ENCODE measurements around the gene MMP15.
"Not testable (repeated sequence)": the region's sequence is repeated elsewhere in the genome, so short reads cannot be mapped to it uniquely, and the experiment has no call there.

MMP15 gene

DNA sequence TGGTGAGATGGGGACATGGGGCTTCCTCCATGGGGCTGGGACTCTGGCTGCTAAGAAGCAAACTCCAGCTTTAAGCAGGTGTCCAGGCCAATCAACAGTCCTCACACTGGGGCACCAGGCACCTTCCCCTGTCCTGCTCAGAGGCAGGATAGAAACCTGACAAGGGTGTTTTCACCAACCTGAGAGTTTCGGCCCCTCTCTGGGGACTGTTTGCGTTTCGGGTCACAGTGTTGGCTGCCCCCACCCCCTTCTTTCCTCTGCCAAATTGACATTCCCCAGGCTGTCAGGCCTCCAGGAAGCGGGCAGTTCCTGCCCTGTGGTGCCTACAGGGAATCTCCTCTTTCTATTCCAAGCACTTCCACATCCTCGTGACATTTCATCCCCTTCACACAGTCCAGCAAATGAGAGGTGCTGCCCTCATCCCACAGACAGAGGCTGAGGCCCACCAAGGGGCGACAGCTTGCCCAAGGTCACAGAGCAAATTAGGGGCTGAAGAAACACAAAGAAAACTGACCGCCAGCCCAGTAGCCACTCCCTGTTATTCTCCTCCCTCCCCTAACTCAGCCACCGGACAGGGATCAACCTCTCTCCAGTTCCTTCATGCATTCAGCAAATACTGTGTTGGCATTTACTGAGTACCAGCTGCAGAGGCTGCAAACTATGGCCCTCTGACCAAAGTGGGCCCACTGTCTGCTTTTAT is 38.0 kb downstream of the MMP15 start:
- DNase-seq = no peak
- in situ Hi-C loops (cut with MboI; ENCODE audit: low pct_unique_long_range_greater_than_20kb, low sequenced_read_pairs) = no loop called here

DNA sequence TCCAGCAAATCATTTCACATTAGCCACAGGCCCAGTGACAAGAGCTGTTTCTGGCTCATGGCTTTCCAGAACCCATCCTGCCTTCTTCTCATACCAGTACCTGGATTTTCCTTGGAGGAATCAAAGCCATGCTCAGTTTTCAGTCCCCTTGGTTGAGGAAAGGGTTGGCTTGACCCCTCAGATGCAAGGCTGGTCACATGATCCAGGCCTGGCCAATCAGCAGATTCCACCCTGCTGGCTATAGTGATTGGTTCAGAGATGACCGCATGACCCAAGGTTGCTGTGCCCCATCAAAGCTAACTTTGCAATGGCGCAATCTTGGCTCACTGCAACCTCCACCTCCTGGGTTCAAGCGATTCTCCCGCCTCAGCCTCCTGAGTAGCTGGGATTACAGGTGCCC is 45.0 kb downstream of the MMP15 start:
- in situ Hi-C loops (cut with MboI; ENCODE audit: low pct_unique_long_range_greater_than_20kb, low sequenced_read_pairs) = no loop called here

DNA sequence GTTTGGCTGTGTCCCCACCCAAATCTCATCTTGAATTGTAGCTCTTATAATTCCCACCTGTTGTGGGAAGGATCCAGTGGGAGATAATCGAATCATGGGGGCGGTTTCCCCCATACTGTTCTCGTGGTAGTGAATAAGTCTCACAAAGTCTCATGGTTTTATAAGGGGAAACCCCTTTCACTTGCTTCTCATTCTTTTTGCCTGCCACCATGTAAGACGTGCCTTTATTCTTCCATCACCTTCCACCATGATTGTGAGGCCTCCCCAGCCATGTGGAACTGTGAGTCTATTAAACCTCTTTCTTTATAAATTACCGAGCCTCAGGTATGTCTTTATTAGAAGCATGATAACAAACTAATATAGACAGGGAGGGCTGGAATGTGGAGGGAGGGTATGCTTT is 46.6 kb downstream of the MMP15 start:
- DNase-seq; in situ Hi-C loops (cut with MboI; ENCODE audit: low pct_unique_long_range_greater_than_20kb, low sequenced_read_pairs): not testable (repeated sequence)

More for the DNA sequence above, 45.0 kb downstream of the MMP15 start:
- DNase-seq = no peak

DNA sequence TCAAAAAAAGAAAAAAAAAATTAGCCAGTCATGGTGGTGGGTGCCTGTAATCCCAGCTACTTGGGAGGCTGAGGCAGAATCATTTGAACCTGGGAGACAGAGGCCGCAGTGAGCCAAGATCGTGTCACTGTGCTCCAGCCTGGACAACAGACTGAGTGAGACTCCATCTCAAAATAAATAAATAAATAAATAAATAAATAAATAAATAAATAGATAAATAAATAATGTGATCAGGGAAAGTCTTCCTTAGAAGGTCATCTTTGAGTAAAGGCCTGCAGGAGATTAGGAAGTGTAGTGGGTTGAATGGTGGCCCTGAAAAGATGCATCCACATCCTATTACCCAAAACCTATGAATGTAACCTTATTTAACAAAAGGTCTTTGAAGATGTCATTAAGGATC is 47.5 kb downstream of the MMP15 start:
- in situ Hi-C loops (cut with MboI; ENCODE audit: low pct_unique_long_range_greater_than_20kb, low sequenced_read_pairs); DNase-seq: not testable (repeated sequence)

DNA sequence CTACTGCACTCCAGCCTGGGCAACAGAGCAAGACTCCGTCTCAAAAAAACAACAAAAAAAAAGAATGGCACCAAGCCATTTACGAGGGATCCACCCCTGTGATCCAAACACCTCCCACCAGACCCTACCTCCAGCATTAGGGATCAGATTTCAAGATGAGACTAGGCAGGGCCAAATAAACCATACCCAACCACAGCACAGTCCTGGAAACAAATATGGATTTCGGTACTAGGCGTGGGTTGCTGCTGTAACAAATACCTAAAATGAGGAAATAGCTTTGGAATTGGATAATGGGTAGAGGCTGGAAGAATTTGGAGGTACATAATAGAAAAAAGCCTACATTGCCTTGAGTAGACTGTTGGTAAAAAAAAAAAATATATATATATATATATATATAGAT is 49.1 kb downstream of the MMP15 start:
- in situ Hi-C loops (cut with MboI; ENCODE audit: low pct_unique_long_range_greater_than_20kb, low sequenced_read_pairs) = no loop called here
- no peak for DNase-seq

DNA sequence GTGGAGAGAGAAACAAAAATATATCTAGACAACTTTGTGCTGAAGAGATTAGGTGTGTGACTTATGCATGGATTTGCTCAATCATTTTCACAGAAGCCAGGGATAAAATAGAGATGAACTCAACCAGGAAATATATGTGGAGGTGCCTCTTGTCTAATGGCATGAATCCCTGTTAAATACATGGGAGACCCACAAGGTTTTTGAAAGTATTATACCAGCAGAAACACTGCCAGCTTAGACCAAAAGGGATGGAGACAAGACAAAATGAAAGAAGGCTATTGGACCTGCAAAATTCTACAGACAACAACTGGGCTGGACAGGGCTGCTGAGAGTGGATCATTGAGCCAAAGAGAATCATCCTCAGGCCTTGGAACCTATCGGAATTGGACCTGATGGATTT is 51.0 kb downstream of the MMP15 start:
- in situ Hi-C loops (cut with MboI; ENCODE audit: low pct_unique_long_range_greater_than_20kb, low sequenced_read_pairs) = no loop called here
- no peak for DNase-seq

DNA sequence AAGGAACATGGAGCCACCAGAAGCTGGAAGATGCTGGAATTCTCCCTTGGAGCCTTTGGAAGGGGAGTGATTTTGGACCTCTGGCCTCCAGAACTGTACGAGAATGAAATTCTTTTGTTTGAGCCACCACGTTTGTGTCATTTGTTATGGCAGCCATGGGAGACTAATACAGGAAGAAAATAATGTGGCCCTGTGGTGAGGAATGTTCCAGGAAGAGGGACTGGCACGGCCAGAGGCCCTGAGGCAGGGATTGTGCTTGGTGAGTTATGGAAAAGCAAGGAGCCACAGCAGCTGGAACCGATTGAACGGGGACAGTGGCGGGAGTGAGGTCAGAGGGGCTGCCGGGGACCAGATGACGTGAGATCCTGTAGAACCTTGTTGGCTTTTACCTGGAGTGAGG is 52.2 kb downstream of the MMP15 start:
- DNase-seq = no peak
- in situ Hi-C loops (cut with MboI; ENCODE audit: low pct_unique_long_range_greater_than_20kb, low sequenced_read_pairs) = no loop called here

DNA sequence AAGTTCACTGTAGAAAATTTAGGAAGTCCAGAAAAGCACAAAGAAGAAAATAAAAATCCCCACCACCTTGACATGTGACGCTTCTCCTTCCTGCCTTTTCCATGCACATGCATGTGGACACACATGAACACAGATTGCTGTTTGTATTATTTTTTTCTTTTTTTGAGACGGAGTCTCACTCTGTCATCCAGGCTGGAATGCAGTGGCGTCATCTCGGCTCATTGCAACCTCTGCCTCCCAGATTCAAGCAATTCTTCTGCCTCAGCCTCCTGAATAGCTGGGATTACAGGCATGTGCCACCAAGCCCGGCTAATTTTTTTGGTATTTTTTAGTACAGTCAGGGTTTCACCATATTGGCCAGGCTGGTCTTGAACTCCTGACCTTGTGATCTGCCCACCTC is 55.1 kb downstream of the MMP15 start:
- in situ Hi-C loops (cut with MboI; ENCODE audit: low pct_unique_long_range_greater_than_20kb, low sequenced_read_pairs); DNase-seq: not testable (repeated sequence)

DNA sequence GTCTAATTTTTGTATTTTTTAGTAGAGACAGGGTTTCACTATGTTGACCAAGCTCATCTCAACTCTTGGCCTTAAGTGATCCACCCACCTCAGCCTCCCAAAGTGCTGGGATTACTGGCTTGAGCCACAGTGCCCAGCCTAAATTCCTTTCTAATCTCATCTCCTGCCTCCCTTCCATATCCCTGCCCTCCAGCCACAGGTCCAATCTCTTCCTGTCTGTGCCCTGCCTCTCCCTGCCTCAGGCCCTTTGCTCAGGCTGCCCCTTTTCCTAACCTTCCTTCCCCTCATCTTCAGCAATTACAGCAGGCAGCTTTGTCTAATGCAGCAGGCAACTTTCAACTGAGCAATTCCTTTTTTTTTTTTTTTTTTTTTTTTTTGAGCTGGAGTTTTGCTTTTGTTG is 56.8 kb downstream of the MMP15 start:
- in situ Hi-C loops (cut with MboI; ENCODE audit: low pct_unique_long_range_greater_than_20kb, low sequenced_read_pairs) = no loop called here
- DNase-seq = no peak

DNA sequence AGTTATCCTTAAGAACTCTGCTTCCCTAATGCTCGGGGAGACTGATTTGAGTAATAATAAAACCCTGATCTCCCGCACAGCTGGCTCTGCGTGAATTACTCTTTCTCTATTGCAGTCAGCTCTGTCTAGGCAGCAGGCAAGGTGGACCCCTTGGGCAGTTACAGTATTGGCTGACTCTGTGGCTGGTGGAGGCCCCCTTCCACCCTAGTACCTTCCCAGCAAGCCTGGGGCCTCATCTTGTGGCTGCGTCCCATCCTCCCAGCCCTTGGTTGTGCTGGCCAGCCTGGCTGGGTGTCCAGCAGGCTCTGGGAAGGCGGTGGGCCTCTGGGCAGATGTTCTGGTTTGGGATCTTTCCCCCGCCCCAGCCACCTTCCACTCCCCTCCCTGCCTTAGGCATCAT is 59.1 kb downstream of the MMP15 start:
- in situ Hi-C loops (cut with MboI; ENCODE audit: low pct_unique_long_range_greater_than_20kb, low sequenced_read_pairs) = no loop called here

DNA sequence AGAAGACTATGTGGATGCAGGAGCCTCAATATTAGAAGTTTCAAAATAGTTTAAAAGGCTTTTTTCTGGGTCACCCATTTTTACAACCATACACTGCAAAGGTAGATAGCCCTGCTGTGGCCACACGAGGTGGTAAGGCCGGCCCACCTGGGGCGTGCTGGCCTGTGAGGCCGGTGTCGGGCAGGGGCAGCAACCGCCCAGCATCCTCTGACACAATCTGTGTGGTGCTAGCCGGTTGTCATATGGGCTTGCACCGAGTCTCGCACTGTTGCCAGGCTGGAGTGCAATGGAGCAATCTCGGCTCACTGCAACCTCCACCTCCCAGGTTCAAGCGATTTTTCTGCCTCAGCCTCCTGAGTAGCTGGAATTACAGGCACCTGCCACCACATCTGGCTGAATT is 59.6 kb downstream of the MMP15 start:
- in situ Hi-C loops (cut with MboI; ENCODE audit: low pct_unique_long_range_greater_than_20kb, low sequenced_read_pairs) = no loop called here
- no peak for DNase-seq

More for the DNA sequence above, 59.1 kb downstream of the MMP15 start:
- no peak for DNase-seq

DNA sequence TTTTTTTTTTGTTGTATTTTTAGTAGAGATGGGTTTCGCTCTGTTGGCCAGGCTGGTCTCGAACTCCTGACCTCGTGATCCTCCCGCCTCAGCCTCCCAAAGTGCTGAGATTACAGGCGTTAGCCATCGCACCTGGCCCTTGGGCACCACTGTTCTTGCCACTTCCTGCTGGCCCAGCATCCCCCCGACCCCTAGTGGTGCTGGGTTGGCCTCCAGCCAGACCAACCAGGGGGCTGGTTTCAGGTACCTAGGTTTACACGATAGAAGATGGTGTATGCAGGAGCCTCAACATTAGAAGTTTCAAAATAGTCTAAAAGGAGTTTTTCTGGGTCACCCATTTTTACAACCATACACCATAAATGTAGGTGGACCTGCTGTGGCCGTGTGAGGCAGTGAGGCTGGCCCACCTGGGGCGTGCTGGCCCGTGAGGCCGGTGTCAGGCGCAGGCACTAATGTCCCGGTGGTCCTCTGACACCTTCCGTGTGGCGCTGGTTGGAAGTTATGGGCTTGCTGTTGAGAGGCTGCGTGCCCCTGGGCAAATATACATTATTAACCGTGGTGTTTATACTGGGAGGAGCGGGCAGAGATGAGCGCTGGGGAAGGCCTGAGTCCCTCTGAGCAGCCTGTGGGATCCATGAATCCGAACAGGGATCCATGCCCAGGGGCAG is 60.2 kb downstream of the MMP15 start:
- no peak for DNase-seq
- in situ Hi-C loops (cut with MboI; ENCODE audit: low pct_unique_long_range_greater_than_20kb, low sequenced_read_pairs) = no loop called here

DNA sequence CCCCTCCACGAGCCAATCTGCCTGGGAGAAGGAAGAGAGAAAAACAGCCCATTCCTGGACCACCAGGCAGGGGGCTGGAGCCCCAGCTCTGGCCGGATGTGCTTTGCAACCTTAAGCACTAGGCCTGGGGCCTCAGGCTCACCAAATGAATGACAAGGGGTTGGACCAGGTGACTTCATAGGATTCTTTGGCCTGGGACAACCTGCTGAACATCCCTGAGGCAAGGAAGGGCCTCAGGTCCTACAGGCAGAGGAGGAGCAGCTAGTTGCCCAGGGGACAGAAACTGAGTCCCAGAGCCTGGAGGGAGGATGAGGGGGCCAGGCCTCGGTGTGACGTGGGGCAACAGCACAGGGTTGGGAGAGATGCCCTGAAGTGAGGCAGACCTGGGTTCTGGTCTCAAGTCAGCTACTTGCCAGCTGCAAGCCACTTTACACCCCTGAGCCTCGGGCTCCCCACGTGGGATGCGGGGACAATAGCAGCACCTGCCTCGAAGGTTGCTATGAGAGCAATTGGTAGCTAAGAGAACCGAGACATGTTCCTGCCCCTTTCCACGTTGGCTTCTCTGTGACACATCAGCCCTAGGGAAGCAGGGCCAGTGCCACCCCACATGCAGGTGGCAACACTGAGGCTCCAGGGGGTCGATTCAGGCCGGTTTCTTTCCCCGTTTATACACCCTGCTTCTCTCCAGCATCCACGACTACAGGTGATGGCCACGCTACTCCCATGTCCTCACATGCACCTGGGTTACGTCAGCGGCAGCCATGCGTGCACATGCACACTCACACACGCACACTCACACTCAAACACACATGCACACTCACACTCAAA is 61.0 kb downstream of the MMP15 start:
- no peak for DNase-seq
- in situ Hi-C loops (cut with MboI; ENCODE audit: low pct_unique_long_range_greater_than_20kb, low sequenced_read_pairs) = no loop called here

DNA sequence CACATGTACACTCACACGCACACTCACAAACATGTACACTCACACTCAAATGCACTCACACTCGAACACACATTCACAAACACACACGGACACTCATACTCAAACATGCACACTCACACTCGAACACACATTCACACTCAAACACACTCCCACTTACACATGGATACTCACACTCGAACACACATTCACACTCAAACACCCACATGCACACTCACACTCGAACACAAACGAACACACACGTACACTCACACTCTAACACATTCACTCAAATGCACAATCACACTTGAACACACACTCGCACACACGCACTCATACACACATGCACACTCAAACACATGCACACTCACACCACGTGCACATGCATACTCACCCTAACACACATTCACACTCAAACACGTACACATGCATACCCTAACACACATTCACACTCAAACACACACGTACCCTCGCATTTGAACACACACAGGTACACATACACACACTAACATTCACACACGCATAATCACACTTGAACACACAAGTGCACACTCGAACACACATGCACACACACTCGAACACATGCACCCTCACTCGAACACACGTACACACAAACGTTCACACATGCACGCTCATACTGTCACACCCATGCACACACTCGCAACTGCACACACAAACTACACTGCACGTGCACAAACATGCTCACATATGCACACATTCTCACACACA is 61.8 kb downstream of the MMP15 start:
- in situ Hi-C loops (cut with MboI; ENCODE audit: low pct_unique_long_range_greater_than_20kb, low sequenced_read_pairs) = no loop called here
- no peak for DNase-seq

DNA sequence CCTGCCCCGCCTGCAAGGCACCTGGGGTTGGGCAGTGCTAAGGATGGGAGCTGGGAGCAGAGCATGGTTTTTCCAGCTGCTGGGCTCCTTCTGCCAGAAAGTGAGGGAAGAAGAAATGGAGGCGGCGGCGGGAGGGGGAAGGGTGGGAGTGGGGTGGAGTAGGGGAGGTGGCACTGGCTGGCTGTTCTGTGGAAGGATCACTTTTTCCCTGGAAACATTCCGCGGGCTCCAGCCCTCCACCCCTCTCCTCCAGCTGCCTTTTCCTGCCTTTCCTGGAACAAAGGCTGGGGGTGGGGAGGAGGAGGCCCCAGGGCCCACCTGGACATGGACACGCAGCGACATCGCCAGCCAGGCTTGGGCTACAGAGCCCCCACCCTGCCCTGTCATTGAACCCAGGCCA is 62.5 kb downstream of the MMP15 start:
- no peak for DNase-seq
- in situ Hi-C loops (cut with MboI; ENCODE audit: low pct_unique_long_range_greater_than_20kb, low sequenced_read_pairs) = no loop called here

DNA sequence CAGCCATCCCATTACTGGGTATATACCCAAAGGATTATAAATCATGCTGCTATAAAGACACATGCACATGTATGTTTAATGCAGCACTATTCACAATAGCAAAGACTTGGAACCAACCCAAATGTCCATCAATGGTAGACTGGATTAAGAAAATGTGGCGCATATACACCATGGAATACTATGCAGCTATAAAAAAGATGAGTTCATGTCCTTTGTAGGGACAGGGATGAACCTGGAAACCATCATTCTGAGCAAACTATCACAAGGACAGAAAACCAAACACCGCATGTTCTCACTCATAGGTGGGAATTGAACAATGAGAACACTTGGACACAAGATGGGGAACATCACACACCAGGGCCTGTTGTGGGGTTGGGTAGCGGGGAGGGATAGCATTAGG is 64.8 kb downstream of the MMP15 start:
- DNase-seq; in situ Hi-C loops (cut with MboI; ENCODE audit: low pct_unique_long_range_greater_than_20kb, low sequenced_read_pairs): not testable (repeated sequence)

DNA sequence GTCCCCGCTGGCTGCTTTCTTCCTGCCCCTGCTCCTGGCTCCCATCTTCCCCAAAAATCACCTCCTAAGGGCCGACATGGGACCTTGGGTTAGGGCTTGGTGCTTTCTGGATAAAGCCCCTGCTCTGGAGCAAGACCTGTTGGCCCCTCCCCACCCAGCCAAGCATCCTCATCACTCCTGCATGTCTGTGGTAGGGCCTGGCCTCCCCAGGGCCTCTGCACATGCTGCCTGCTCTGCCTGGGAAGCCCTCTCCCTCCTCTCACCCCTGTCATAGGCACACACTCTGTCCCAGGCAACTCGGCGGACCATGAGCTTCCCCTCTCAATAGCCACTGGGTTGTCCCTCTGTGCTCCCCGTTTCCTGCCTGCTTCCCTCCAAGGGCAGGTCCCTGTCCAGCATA is 68.5 kb downstream of the MMP15 start:
- in situ Hi-C loops (cut with MboI; ENCODE audit: low pct_unique_long_range_greater_than_20kb, low sequenced_read_pairs) = no loop called here
- DNase-seq = no peak

DNA sequence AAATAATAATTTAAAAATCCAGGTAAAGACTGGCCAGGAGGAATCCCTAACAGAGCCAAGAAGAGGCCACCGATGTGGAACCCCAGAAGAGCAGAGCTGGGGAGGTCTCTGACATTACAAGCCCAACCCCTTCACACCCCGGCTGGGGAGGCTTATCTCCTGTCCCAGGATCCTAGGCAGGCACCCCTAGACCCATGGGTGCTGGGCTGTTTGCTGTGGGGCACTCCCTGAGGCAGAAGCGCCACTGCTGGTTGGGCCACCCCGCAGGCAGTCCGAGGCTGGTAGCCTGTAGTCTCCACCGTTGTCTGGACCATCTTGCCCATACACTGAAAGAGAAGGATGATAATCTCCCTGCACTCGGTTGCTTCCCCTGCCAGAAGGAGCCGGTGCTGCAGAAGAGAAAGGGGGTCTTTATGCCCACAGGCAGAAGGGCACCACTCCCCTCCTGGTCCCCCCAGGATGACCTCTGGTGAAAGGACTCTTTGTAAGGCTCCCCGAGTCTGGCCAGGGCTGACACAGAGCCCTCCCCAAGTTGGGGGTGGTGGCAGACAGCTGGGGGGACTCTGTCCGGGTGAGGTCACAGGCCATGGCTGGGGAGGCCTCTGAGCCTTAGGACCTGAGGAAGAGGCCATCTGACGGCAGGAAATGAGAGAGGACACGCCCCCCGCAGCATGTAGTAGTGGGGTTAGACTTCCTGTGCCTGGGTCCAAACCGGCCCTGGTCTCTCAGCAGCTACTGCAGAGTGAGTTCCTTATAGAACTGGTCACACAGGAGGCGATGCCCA is 69.4 kb downstream of the MMP15 start:
- in situ Hi-C loops (cut with MboI; ENCODE audit: low pct_unique_long_range_greater_than_20kb, low sequenced_read_pairs) = no loop called here

DNA sequence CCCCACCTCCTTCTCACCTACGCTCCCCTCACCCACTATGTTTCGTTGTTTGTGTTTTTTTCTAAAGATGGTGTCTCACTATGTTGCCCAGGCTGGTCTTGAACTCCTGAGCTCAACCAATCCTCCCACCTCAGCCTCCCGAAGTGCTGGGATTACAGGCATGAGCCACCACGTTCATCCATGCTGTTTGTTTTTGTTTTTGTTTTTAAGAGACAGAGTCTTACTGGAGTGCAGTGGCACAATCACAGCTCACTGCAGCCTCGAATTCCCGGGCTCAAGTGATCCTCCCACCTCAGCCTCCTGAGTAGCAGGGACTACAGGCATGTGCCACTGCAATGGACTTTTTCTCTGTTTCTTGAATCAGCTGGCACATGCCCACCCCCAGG is 70.0 kb downstream of the MMP15 start:
- DNase-seq; in situ Hi-C loops (cut with MboI; ENCODE audit: low pct_unique_long_range_greater_than_20kb, low sequenced_read_pairs): not testable (repeated sequence)

More for the DNA sequence above, 69.4 kb downstream of the MMP15 start:
- DNase-seq = no peak
